GM19328 (cell line): ENCODE data around the gene PLA2G4A.
A peak's percentile ranks its signal among the peaks of the same experiment; 100 is the strongest.

ENCODE experiments used
- ATAC-seq: cut with Tn5 transposase; IDR thresholded peaks from one replicate; pipeline ENCODE4 v1.9.1; 2021; ENCODE audit warnings: mild to moderate bottlenecking, moderate library complexity; ENCODE audit not compliant: unreplicated experiment

PLA2G4A gene

DNA sequence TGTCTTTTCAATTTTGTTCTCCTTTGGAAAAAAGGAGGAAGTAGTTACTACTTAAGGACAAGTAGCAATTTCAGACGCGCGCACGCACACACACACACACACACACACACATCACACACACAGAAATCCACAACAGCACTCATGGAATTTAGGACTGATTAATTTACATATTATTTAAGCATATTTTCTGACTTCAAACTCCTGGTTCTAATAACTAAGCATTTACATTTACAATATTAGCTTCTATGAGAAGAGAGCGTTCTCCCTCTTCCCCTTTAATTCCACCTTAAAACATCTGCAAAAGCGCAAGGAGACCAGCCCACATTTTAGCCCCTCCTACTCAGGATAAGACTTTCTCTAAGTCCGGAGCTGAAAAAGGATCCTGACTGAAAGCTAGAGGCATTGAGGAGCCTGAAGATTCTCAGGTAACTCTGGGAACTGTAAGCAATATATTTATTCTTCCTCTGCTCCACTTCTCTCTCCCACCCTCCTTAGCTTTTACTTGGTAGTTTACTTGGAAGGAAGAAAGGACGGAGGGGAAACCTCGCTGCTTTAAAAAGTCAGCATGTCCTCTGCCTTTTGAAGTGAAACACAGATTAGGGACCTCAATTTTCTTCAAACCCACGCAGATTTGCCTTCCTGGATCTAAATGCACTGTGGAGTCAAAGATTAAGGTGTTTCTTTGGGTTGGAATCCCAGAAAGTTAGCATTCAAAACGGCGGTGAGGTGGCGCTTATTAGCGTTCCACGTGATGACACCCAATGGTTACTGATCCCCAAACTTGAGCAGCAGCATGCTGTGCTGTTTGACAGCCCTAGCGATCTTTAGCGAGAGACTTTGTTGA is at the start of gene PLA2G4A:
PLA2G4A (plus strand) TSS at position 339 of the 844 bp plus-strand sequence. CDS start 25,406 bp downstream, outside the sequence.
- peak; percentile 83 for ATAC-seq

GRCh38 chr1:186780076-186780475 is 48.7 kb upstream of the PLA2G4A start:
- ATAC-seq, result no peak

DNA sequence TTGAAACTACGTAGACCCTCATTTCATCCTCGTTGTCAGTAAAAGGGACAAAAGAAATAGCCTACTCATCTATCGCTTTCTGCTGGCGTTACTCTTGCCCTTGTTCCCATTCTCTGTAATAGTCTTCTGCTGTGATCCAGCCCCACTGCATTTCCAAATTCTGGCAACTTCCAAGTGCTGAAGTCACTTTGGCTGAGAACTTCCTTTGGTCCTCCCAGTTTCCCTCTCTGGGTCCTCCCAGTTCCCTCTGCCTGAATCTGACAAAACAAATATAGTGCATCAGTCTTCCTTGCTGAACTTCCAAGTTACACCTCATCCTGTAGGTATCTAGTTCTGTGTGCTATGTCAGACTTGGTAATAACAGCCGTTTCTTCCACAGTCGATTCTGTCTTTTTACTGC is 47.0 kb upstream of the PLA2G4A start:
- ATAC-seq, result no peak

- ATAC-seq, result no peak
These were observed 46.0 kb upstream of the PLA2G4A start for GRCh38 chr1:186782791-186783190.

DNA sequence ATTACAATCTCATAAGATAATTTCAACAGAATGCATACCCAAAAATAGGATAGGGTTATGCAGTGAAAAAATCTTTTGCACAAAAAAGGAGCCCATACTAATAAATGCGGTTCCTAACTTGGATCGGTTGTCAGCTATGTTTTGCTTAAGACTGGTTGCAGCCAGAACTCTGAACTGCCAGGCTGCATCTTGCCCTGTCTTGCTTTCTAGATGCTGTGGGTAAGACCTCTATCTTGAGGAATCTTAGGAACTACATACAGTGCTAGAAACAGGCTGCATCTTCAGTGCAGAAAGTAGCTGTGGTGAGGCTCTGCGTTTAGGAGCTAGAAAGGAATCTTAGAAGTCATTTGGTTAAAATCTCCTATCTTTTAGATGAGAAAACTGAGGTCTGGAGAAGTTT is 45.6 kb upstream of the PLA2G4A start:
- ATAC-seq, result no peak

GRCh38 chr1:186785503-186785902 is 43.2 kb upstream of the PLA2G4A start:
- ATAC-seq, result no peak

DNA sequence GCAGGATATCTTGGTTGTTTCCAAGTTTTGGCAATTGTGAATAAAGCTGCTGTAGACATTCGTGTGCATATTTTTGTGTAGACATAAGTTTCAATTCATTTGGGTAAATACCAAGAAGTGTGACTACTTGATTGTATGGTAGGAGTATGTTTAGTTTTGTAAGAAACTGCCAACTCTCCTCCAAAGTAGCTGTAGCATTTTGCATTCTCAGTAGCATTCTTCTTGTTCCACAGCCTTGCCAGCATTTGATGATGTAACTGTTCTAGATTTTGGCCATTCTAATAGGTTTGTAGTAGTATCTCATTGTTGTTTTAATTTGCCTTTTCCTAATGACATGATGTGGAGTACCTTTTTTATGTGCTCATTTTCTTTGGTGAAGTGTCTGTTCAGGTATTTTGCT is 38.6 kb upstream of the PLA2G4A start:
- ATAC-seq, result no peak

- ATAC-seq, result no peak
These were observed 35.7 kb upstream of the PLA2G4A start for GRCh38 chr1:186792870-186793581.

DNA sequence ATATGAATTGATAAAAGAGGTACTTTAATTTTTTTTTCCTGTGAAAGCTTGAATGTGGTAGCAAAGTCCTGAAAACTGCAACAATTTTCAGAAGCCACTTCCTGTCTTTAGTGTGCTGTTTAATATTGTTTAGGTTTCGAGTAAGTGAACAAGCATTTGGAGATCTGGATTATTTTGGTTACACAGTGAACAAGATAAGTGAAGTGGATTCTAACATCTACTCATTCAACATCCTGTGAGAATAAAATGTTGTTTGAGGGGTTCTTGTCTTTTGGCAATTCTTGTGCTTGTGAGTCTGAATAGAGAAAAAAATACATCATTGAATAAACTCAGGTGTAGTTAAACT is 35.2 kb upstream of the PLA2G4A start:
- ATAC-seq, result no peak

- no peak for ATAC-seq
These were observed 29.6 kb upstream of the PLA2G4A start for GRCh38 chr1:186798960-186799688.

DNA sequence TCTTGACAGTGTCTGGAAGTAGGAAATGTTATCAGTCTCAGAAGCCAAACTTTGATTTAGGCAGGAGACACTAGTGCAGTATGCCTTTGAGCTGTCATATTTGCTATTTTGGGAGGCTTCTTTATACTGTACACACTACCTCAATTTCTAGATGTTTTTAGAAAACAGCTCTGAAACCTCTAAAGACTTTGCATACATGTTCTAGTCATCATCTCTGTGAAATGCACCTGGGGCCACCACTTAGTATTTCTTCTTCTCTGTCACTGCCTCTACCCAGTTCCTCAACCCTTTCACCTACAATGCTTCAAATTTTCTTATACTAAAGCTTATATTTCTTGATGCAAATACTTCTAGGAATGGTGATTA is 29.1 kb upstream of the PLA2G4A start:
- ATAC-seq, result peak; percentile 99

GRCh38 chr1:186802388-186802787 is 26.4 kb upstream of the PLA2G4A start:
- ATAC-seq, result no peak

- ATAC-seq, result no peak
These were observed 24.1 kb upstream of the PLA2G4A start for GRCh38 chr1:186804679-186805078.

DNA sequence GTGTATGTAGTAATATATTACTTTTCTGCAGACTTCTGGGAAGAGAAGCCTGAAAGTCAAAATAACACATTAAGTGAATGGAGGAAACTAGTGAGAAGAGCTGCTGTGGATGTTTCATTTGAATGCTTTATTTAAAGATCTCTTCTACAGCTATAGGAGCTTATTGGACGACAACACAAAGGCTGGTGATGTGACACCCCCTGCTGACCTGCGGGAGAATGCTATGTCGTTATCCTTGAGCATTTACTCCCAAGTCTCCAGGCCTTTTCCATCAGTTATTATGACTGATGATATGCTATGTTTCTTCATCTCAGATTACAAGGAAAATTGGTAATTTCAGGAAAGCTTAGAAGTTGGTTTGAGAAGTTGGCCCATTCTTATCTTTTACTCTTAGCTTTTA is 22.3 kb upstream of the PLA2G4A start:
- ATAC-seq, result no peak

GRCh38 chr1:186807163-186807562 is 21.6 kb upstream of the PLA2G4A start:
- ATAC-seq, result no peak

DNA sequence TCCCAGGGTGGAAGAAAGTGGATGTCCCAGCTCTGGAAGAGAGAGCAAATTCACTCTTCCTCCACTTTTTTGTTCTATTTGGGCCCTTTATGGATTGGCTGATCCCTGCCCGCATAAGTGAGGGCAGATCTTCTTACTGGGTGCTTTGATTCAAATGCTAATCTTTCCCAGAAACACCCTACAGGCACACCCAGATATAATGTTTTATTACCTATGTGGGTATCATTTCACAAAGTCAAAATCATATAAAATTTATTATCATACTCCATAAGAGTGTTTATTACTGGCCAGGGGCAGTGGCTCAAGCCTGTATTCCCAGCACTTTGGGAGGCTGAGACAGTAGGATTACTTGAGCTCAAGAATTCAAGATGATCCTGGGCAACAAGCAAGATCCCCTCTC is 16.9 kb upstream of the PLA2G4A start:
- ATAC-seq, result no peak

DNA sequence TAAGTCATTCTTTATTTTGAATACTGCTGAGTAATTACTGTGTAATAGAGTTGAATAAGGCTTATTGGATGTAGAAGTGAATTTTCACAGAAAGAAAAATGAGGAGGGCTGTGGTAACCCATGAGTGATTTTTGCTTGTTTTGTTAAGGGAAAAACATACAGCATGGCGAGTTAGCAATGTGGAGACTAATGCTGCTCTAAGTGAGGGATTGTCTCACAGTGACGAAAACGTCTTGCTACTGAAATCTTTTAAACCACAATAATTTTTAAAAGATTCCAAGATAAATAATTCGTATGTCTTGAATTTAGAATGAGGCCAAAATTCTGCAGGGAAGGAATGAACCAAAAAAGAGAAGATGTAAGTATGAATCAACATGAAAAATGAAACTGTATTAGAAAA is 16.2 kb upstream of the PLA2G4A start:
- ATAC-seq, result no peak

GRCh38 chr1:186813420-186813819 is 15.3 kb upstream of the PLA2G4A start:
- no peak for ATAC-seq

- ATAC-seq, result peak; percentile 65
These were observed 9.6 kb upstream of the PLA2G4A start for GRCh38 chr1:186819126-186819525.

GRCh38 chr1:186819563-186819962 is 9.2 kb upstream of the PLA2G4A start:
- ATAC-seq, result peak; percentile 10

DNA sequence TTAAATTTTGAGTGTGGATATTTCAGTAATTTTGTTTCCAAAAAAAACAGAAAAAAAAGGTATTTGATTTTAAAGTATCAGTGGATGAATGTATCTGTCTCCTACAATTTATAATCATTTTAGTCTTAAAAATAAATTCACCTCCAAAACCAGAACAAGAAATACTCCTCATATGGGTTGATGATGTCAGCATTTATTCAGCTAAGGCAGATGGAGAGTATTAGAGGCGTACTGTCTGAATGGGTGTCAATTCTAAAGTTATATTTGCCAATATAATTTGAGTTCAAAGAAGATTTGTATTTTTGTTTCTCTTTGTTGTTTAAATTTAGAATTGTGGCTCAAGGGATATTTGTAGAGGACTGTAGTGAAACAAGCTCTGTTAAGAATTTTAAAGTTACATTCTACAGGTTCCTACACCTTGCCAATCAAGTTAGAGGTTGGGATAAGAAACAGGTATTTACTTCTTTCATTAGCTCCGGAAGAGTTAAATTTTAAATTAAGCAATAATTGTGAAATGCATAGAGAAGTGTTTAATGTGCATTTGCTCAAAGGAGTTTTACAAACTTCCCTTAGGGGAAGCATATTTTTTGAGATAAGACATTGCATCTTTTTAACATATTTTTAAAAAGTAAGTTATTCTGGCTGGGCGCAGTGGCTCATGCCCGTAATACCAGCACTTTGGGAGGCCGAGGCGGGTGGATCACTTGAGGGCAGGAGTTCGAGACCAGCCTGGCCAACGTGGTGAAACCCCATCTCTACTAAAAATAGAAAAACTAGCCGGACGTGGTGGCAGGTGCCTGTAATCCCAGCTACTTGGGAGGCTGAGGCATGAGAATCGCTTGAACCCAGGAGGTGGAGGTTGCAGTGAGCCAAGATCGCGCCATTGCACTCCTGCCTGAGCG is 1.2 kb downstream of the PLA2G4A start:
- no peak for ATAC-seq
